ENCODE data around the gene ZNF219. TPM values are rescaled to one million over a fixed set of nuclear protein-coding genes. Genes with fewer than 3 reads are reported as not detected.
A peak's percentile ranks its signal among the peaks of the same experiment; 100 is the strongest.

Gene ZNF219
- total RNA-seq, 1 donor from 2014 or later, result 31.9 TPM

- no peak overlapping the region for H3K27ac ChIP-seq (ENCODE audit: low read depth, low read length)
- H3K36me3 ChIP-seq (ENCODE audit: insufficient read depth, low read length), result no peaks in the 10 kb centered on the region
- FAIRE-seq (no peak), DNase-seq (ENCODE audit: low read depth) (peak; percentile 44)
- H3K4me2 ChIP-seq (ENCODE audit: low read length), result peak overlapping the region; percentile 27
- H3K4me3 ChIP-seq (ENCODE audit: insufficient read depth, low read depth, low read length), result no peak overlapping the region
- no peak overlapping the region for H2AFZ ChIP-seq (ENCODE audit: low read depth, low read length)
- no peaks in the 10 kb centered on the region for H4K20me1 ChIP-seq (ENCODE audit: insufficient read depth, low read length)
- no peaks in the 10 kb centered on the region for H3K9me3 ChIP-seq (ENCODE audit: insufficient read depth, low read depth, low read length)
- peaks cover 7% of the 10 kb centered on the region for H3K9me3 Mint-ChIP-seq (ENCODE audit: unreplicated experiment)
- TF ChIP-seq EZH2 (IDR thresholded peaks at IDR 0.05; ENCODE audit: insufficient read depth, low read length) (no peak), CTCF (IDR thresholded peaks at IDR 0.05; ENCODE audit: insufficient read depth, low read depth, low read length) (no peak)
- no peaks in the 10 kb centered on the region for H3K36me3 Mint-ChIP-seq (ENCODE audit: low read depth, unreplicated experiment)
- H3K79me2 ChIP-seq (ENCODE audit: insufficient read depth, low read length), result no peaks in the 10 kb centered on the region
- peaks cover 10% of the 10 kb centered on the region for H3K4me1 Mint-ChIP-seq (ENCODE audit: low read depth, unreplicated experiment)
- H3K27me3 Mint-ChIP-seq (ENCODE audit: low read depth, unreplicated experiment), result peaks cover 6% of the 10 kb centered on the region
- H3K4me1 ChIP-seq (ENCODE audit: insufficient read depth, low read length), result peaks cover 2% of the 10 kb centered on the region
- H3K27ac Mint-ChIP-seq (ENCODE audit: unreplicated experiment), result peak overlapping the region; percentile 12
- peaks cover 10% of the 10 kb centered on the region for H3K27me3 ChIP-seq (ENCODE audit: insufficient read depth, low read length)
- H3K4me3 Mint-ChIP-seq (ENCODE audit: unreplicated experiment), result no peak overlapping the region
- no peak overlapping the region for H3K9ac ChIP-seq (ENCODE audit: low read length)
These were observed 49.8 kb downstream of the ZNF219 start for GRCh38 chr14:21048638-21049037.

DNA sequence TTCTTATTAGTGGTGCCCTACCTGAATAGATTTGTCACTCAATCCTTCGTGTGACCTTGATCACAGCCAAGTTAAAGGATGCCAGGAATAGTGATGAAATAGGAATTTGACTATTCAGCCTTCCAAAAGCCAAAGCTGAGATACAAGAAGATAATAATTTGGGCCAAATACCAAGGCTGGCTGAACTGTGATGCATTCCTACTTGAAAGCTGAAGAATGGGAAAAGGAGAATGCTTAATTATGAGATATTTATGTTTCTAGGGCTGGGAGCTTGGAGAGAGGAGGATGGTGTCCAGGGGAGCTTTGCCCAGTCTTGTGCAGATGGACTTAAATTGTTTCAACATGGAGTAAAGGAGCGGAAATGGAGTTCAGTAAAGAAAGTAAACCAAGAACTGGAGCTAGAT is 51.1 kb downstream of the ZNF219 start:
- FAIRE-seq (no peak), DNase-seq (ENCODE audit: low read depth) (peak; percentile 67)
- Histone ChIP-seq H3K4me2 (ENCODE audit: low read length) (no peak overlapping the region), H3K27ac (ENCODE audit: low read depth, low read length) (no peak overlapping the region), H4K20me1 (ENCODE audit: insufficient read depth, low read length) (no peaks in the 10 kb centered on the region), H3K9me3 (ENCODE audit: insufficient read depth, low read depth, low read length) (no peaks in the 10 kb centered on the region), H3K4me3 (ENCODE audit: insufficient read depth, low read depth, low read length) (no peak overlapping the region), H2AFZ (ENCODE audit: low read depth, low read length) (no peak overlapping the region), H3K9ac (ENCODE audit: low read length) (no peak overlapping the region), H3K79me2 (ENCODE audit: insufficient read depth, low read length) (no peaks in the 10 kb centered on the region), H3K4me1 (ENCODE audit: insufficient read depth, low read length) (peaks cover 2% of the 10 kb centered on the region), H3K36me3 (ENCODE audit: insufficient read depth, low read length) (no peaks in the 10 kb centered on the region), H3K27me3 (ENCODE audit: insufficient read depth, low read length) (peaks cover 10% of the 10 kb centered on the region)
- Mint-ChIP-seq H3K27me3 (ENCODE audit: low read depth, unreplicated experiment) (peaks cover 14% of the 10 kb centered on the region), H3K9me3 (ENCODE audit: unreplicated experiment) (peaks cover 9% of the 10 kb centered on the region), H3K27ac (ENCODE audit: unreplicated experiment) (peak overlapping the region; percentile 22), H3K4me1 (ENCODE audit: low read depth, unreplicated experiment) (peaks cover 14% of the 10 kb centered on the region), H3K36me3 (ENCODE audit: low read depth, unreplicated experiment) (peaks cover 2% of the 10 kb centered on the region), H3K4me3 (ENCODE audit: unreplicated experiment) (no peak overlapping the region)
- TF ChIP-seq CTCF (IDR thresholded peaks at IDR 0.05; ENCODE audit: insufficient read depth, low read depth, low read length) (no peak), EZH2 (IDR thresholded peaks at IDR 0.05; ENCODE audit: insufficient read depth, low read length) (no peak)

GRCh38 chr14:21043974-21044618 is 54.4 kb downstream of the ZNF219 start:
- Histone ChIP-seq H3K9me3 (ENCODE audit: insufficient read depth, low read depth, low read length) (no peaks in the 10 kb centered on the region), H3K4me1 (ENCODE audit: insufficient read depth, low read length) (no peaks in the 10 kb centered on the region), H3K27me3 (ENCODE audit: insufficient read depth, low read length) (peaks cover 10% of the 10 kb centered on the region), H3K27ac (ENCODE audit: low read depth, low read length) (no peak overlapping the region), H3K9ac (ENCODE audit: low read length) (no peak overlapping the region), H3K4me3 (ENCODE audit: insufficient read depth, low read depth, low read length) (no peak overlapping the region), H2AFZ (ENCODE audit: low read depth, low read length) (no peak overlapping the region), H3K79me2 (ENCODE audit: insufficient read depth, low read length) (no peaks in the 10 kb centered on the region), H3K4me2 (ENCODE audit: low read length) (no peak overlapping the region), H4K20me1 (ENCODE audit: insufficient read depth, low read length) (no peaks in the 10 kb centered on the region), H3K36me3 (ENCODE audit: insufficient read depth, low read length) (no peaks in the 10 kb centered on the region)
- no peak overlapping the region for H3K27ac Mint-ChIP-seq (ENCODE audit: unreplicated experiment)
- FAIRE-seq (no peak), DNase-seq (ENCODE audit: low read depth) (no peak)
- TF ChIP-seq CTCF (IDR thresholded peaks at IDR 0.05; ENCODE audit: insufficient read depth, low read depth, low read length) (no peak), EZH2 (IDR thresholded peaks at IDR 0.05; ENCODE audit: insufficient read depth, low read length) (no peak)
- peaks cover 9% of the 10 kb centered on the region for H3K9me3 Mint-ChIP-seq (ENCODE audit: unreplicated experiment)
- H3K36me3 Mint-ChIP-seq (ENCODE audit: low read depth, unreplicated experiment), result peaks cover 2% of the 10 kb centered on the region
- H3K4me3 Mint-ChIP-seq (ENCODE audit: unreplicated experiment), result no peak overlapping the region
- peaks cover 18% of the 10 kb centered on the region for H3K27me3 Mint-ChIP-seq (ENCODE audit: low read depth, unreplicated experiment)
- peaks cover 35% of the 10 kb centered on the region for H3K4me1 Mint-ChIP-seq (ENCODE audit: low read depth, unreplicated experiment)
